Breast epithelium (tissue), 3 donors: ENCODE data around the gene FGFR1OP2.

Experiments
- POLR2A ChIP-seq: fragments of 450-650 bp; IDR thresholded peaks from one replicate; pipeline ENCODE4 v1.6.1; 2016; ENCODE audit warnings: antibody characterized with exemption, mild to moderate bottlenecking, moderate library complexity
- TF ChIP-seq, protein P1 (sequence below), 3 donors: fragments of 450-650 bp; IDR thresholded peaks; one replicate each; pipeline ENCODE4 v1.5.1; 2016 to 2017; ENCODE audit warnings: antibody characterized with exemption in 3 of 3, mild to moderate bottlenecking in 3 of 3, moderate library complexity in 3 of 3

GRCh38 chr12:26937443-26937862 is 817 bp upstream of the FGFR1OP2 start:
- no peak for TF ChIP-seq POLR2A
- TF ChIP-seq, protein P1, sequence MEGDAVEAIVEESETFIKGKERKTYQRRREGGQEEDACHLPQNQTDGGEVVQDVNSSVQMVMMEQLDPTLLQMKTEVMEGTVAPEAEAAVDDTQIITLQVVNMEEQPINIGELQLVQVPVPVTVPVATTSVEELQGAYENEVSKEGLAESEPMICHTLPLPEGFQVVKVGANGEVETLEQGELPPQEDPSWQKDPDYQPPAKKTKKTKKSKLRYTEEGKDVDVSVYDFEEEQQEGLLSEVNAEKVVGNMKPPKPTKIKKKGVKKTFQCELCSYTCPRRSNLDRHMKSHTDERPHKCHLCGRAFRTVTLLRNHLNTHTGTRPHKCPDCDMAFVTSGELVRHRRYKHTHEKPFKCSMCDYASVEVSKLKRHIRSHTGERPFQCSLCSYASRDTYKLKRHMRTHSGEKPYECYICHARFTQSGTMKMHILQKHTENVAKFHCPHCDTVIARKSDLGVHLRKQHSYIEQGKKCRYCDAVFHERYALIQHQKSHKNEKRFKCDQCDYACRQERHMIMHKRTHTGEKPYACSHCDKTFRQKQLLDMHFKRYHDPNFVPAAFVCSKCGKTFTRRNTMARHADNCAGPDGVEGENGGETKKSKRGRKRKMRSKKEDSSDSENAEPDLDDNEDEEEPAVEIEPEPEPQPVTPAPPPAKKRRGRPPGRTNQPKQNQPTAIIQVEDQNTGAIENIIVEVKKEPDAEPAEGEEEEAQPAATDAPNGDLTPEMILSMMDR (IDR thresholded peaks at IDR 0.05) = no peak
